Stomach smooth muscle (tissue), 2 donors: ENCODE measurements around the gene CWC22.

Experiments used
- H3K27ac ChIP-seq: one replicate; pipeline ENCODE4 v1.7.0; 2013; ENCODE audit warnings: mild to moderate bottlenecking, low read length, inconsistent platforms
- H3K27me3 ChIP-seq, 2 donors: one replicate each; pipeline ENCODE4 v1.7.0; 2013; ENCODE audit warnings: low read length in 2 of 2; ENCODE audit not compliant: insufficient read depth in 2 of 2, control insufficient read depth in 1 of 2
- H3K36me3 ChIP-seq, 2 donors: one replicate each; pipeline ENCODE4 v1.7.0; 2013; ENCODE audit warnings: low read length in 2 of 2; ENCODE audit not compliant: control insufficient read depth in 2 of 2, insufficient read depth in 2 of 2
- H3K4me1 ChIP-seq: one replicate; pipeline ENCODE4 v1.7.0; 2013; ENCODE audit warnings: low read length; ENCODE audit not compliant: control insufficient read depth, insufficient read depth
- H3K4me3 ChIP-seq, 2 donors: one replicate each; pipeline ENCODE4 v1.7.0; 2013; ENCODE audit warnings: low read length in 2 of 2
- H3K9ac ChIP-seq, 2 donors: one replicate each; pipeline ENCODE4 v1.7.0; 2013; ENCODE audit warnings: low read length in 2 of 2, mild to moderate bottlenecking in 1 of 2
- H3K9me3 ChIP-seq, 2 donors: one replicate each; pipeline ENCODE4 v1.7.0; 2013; ENCODE audit warnings: low read length in 2 of 2; ENCODE audit not compliant: control insufficient read depth in 2 of 2
- donor health status: healthy.
- donor health status: Pancreatic carcinoma.

CWC22 gene

DNA sequence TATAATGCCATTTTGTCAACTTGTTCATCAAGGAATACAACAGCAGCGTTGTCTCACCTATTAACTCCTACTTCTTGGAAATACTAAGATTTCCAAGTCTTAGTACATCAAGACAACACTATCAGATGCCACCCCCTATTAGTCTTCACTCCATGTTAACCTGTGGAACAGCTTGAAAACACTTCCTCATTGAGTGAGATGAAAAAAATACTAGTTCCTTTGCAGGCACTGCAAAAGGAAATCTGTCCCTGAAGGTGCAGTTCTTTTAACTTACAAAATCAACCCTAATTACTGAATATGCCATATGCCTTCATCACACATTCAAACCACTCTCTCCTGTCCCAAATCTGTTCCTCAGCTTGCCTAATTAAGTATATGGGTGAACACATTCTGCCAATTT lies 4.0 kb downstream of the CWC22 start:
- Histone ChIP-seq H3K9ac (no peak overlapping the region), H3K27ac (no peak overlapping the region), H3K27me3 (no peaks in the 10 kb centered on the region), H3K4me1 (peaks cover 3% of the 10 kb centered on the region), H3K4me3 (no peak overlapping the region), H3K9me3 (no peaks in the 10 kb centered on the region), H3K36me3 (no peaks in the 10 kb centered on the region)

DNA sequence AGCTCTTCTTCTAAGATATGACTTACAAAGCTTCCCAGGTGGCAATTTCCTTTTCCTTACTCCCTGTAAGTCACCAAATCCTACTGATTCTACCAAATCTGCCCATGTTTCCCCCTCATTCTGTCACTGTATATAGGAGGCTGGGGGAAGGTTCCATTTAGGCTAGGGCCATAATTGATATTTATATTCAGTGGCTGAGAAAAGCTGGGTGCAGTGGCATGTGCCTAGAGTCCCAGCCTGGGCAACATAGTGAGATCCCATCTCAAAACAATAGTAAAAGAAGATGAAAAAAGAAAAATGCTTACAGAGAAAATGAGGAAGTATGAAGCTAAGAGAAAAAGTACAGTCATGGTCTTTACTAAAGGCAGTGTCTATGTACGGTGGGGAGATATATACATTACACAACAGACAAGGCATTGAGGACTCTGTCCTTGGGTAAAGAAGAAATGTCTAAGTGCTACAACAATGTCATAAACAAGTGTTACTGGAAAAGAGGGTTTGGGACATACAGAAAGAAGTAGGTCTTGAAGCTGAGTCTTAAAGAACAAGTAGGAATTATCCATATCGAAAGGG lies 4.8 kb downstream of the CWC22 start:
- no peak overlapping the region for H3K9ac ChIP-seq
- no peaks in the 10 kb centered on the region for H3K27me3 ChIP-seq
- peaks cover 3% of the 10 kb centered on the region for H3K4me1 ChIP-seq
- no peak overlapping the region for H3K4me3 ChIP-seq
- no peak overlapping the region for H3K27ac ChIP-seq
- no peaks in the 10 kb centered on the region for H3K9me3 ChIP-seq
- no peaks in the 10 kb centered on the region for H3K36me3 ChIP-seq

DNA sequence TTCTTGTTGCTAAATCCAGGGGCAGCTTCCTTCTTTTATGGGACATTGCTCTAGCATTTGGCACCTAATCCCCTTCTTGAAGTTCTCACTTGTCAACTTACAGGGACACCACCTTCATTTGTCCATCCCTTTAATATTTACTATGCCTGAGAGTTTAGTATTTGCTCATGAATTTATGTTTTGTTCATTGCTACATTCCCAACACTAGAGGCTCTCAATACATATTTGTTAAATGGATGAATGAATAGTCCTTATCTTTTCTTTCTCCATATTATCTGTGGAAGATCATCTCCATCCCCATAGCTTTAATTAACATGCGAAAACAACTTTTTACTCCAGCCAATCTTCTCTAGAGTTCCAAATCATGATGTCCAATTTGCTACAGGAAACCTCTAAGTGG lies 5.4 kb downstream of the CWC22 start:
- H3K4me1 ChIP-seq = peaks cover 3% of the 10 kb centered on the region
- H3K36me3 ChIP-seq = no peaks in the 10 kb centered on the region
- no peaks in the 10 kb centered on the region for H3K27me3 ChIP-seq
- H3K27ac ChIP-seq = no peak overlapping the region
- no peaks in the 10 kb centered on the region for H3K9me3 ChIP-seq
- H3K9ac ChIP-seq = no peak overlapping the region
- no peak overlapping the region for H3K4me3 ChIP-seq

DNA sequence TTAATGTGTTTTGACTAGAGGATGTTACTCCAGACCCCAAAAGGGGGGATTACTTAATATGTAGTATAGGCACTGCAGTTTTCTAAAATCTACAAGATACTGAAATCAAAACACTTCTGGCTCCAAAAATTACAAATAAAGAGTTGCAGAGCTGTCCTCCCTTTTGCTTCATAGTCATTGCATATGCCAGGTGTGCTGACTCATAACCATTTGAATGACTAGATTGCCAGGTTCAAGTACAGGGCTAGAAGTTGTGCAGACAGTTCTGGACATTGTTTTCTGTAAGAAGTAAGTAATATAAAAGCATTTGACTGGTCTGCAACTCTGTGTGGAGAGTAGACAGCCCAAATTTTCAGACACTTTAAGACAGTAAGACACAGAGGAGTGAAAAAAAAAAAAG lies 6.7 kb downstream of the CWC22 start:
- no peaks in the 10 kb centered on the region for H3K36me3 ChIP-seq
- H3K4me1 ChIP-seq = peaks cover 3% of the 10 kb centered on the region
- H3K4me3 ChIP-seq = no peak overlapping the region
- no peaks in the 10 kb centered on the region for H3K9me3 ChIP-seq
- no peak overlapping the region for H3K9ac ChIP-seq
- no peaks in the 10 kb centered on the region for H3K27me3 ChIP-seq
- no peak overlapping the region for H3K27ac ChIP-seq

DNA sequence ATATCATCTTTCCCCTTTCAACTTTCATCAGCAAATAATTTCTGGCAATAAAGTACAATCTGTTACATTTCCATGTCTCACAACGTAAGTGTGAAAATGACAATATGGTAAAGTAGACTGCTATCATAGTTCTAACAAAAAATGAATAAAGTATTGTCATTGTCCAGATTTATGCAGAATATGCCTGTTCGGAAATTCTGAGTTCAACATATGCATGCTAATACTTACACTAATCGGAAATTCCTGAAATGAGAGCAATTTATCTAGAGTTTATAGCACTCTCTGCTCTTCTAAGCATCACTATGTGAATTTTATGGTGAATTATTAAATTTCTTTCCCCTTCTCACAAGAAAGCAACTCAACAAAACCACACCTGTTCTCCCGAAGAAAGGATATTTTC lies 8.1 kb downstream of the CWC22 start:
- Histone ChIP-seq H3K27ac (no peak overlapping the region), H3K9me3 (no peaks in the 10 kb centered on the region), H3K36me3 (no peaks in the 10 kb centered on the region), H3K4me1 (no peaks in the 10 kb centered on the region), H3K4me3 (no peak overlapping the region), H3K9ac (no peak overlapping the region), H3K27me3 (no peaks in the 10 kb centered on the region)

DNA sequence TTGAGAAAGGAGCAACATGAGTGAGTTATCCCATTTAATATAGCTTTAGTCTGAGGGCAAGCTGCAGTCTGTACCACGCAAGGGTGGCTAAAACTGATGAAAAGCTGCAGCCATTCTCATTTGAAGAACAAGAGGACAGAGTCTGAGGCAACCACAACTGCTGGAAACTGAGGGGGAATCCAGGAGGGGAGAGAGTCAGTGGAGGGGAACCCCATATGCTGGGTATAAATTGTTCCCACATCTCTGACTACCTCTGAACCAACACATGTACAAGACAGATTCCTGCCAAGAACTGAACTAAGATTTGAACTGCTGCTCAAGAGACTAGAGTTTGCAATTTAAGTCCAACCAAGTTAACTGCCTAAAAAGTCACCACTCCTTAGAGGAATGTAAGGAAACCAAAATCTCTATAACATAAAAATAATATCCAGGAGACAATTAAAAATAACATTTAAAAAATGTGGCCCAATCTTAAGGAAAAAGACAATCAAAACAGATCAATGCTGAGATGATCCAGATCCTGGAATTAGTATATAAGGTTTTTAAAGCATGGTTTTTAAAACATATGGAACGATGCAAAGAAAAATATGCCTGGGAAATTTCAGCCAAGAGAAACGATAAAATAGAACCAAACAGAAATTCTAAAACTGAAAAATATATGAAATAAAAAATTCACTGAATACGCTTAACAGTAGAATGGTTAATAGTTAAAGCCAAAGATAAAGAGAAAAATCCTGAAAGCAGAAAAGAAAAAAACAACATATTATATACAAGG lies 11.2 kb downstream of the CWC22 start:
- H3K9me3 ChIP-seq = no peaks in the 10 kb centered on the region
- no peak overlapping the region for H3K27ac ChIP-seq
- no peaks in the 10 kb centered on the region for H3K27me3 ChIP-seq
- H3K4me3 ChIP-seq = no peak overlapping the region
- peaks cover 10 to 14% of the 10 kb centered on the region in 2 donors for H3K36me3 ChIP-seq
- no peak overlapping the region for H3K9ac ChIP-seq
- H3K4me1 ChIP-seq = no peaks in the 10 kb centered on the region

DNA sequence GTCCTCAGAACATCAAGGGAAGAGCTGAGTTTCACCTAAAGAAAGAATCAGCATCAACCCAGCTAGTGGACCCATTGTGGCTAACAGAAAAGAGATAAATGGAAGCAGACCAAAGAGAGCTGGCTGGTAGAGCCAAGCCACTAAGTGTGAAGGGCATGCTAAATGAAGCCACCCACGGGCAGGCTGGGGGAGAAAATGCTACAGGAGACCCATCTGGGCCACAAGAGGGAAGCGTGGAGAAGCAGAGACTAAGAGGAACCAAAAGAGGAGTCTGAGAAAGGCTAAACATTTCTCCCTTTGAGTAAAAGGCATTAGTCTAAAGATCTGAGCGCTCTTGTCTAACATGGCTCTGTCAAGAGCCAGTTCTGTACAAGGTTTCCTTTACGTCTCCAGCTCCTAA lies 15.8 kb downstream of the CWC22 start:
- Histone ChIP-seq H3K9ac (no peak overlapping the region), H3K9me3 (no peaks in the 10 kb centered on the region), H3K27ac (no peak overlapping the region), H3K4me3 (no peak overlapping the region), H3K36me3 (peaks cover 13 to 20% of the 10 kb centered on the region in 2 donors), H3K27me3 (no peaks in the 10 kb centered on the region), H3K4me1 (no peaks in the 10 kb centered on the region)

DNA sequence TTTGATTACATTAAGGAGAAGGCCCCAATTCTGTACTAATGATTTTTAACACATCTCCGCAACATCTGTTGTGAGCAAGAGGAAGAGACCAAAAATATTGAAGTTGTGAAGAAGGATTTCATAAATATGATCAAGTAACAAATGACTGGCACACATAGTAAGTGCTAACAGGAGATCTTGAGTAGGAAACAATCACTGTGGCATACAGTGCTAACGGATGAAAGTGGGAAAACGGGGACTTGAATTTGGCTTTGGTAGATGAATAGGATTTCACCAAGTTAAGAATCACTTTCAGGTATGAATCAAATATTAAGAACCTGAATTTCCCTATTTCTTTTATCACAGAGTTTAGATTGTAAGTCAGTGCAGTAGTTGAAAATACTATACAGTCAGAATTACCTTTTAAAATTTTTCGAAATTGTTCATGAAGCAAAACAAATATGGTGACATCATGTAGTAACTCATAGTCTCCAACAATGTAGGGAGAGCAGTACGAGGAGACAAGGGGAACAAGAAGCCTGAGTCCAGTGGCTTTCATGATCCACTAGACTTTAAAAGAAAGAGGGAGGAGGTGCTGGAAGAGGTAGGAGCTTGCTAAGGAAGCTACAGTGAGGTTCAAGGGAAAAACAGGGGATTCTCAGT lies 16.3 kb downstream of the CWC22 start:
- no peaks in the 10 kb centered on the region for H3K4me1 ChIP-seq
- H3K27ac ChIP-seq = no peak overlapping the region
- no peaks in the 10 kb centered on the region for H3K27me3 ChIP-seq
- no peak overlapping the region for H3K9ac ChIP-seq
- peaks cover 13 to 22% of the 10 kb centered on the region in 2 donors for H3K36me3 ChIP-seq
- no peak overlapping the region for H3K4me3 ChIP-seq
- H3K9me3 ChIP-seq = no peaks in the 10 kb centered on the region

DNA sequence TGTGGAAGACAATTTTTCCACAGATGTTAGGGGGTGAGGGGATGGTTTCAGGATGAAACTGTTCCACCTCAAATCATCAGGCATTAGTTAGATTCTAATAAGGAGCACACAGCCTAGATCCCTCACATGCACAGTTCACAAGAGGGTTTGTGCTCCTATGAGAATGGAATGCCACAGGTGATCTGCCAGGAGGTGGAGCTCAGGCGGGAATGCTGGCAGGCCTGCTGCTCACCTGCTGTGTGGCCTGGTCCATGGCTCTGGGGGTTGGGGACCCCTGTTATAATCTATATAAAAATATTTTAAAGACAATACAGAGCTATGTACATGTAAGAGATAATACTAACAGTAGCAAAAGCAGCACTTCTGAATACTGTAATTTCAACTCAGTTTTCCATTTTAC lies 19.2 kb downstream of the CWC22 start:
- H3K27ac ChIP-seq = no peak overlapping the region
- no peaks in the 10 kb centered on the region for H3K4me1 ChIP-seq
- no peak overlapping the region for H3K4me3 ChIP-seq
- peaks cover 19 to 29% of the 10 kb centered on the region in 2 donors for H3K36me3 ChIP-seq
- H3K9ac ChIP-seq = no peak overlapping the region
- no peaks in the 10 kb centered on the region for H3K9me3 ChIP-seq
- H3K27me3 ChIP-seq = no peaks in the 10 kb centered on the region

DNA sequence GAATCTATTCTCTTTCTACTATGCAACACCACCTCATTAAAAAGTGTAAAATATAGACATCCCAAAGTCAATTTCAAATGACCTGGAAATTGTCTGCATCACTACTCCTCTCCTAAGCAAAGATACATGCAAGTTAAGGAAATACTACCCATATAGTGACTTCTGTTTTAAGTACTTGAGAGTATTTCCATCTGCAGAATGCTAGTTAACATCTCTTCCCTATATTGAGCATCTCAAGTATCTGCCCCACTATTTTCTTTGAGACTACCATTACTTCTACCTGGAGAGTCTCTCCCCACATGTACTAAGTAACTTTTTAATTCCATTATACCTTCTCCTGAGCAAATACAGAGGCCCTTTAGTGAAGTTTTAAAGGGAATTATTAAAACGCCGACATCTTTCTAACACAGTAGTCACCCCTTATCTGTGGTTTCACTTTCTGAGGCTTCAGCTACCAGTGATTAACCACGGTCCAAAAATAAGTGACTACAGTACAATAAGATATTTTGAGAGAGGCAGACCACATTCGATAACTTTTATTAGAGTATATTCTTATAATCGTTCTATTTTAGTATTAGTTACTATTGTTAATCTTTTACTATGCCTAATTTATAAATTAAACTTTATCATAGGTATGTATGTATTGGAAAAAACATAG lies 21.8 kb downstream of the CWC22 start:
- H3K27ac ChIP-seq = no peak overlapping the region
- H3K36me3 ChIP-seq = peaks cover 9 to 35% of the 10 kb centered on the region in 2 donors
- no peaks in the 10 kb centered on the region for H3K27me3 ChIP-seq
- H3K4me3 ChIP-seq = no peak overlapping the region
- no peaks in the 10 kb centered on the region for H3K4me1 ChIP-seq
- no peaks in the 10 kb centered on the region for H3K9me3 ChIP-seq
- no peak overlapping the region for H3K9ac ChIP-seq
